Vagina (tissue), 2 donors: Measurements from ENCODE around the gene LRAT.

Experiments
- CTCF ChIP-seq, 3 experiments: fragments of 450-650 bp in 2 of 3; fragments of 200-600 bp in 1 of 3; sonication (generic) in 1 of 3; IDR thresholded peaks; one replicate each; pipeline ENCODE4 v1.5.1; 2017 to 2019; ENCODE audit warnings: antibody characterized with exemption in 3 of 3, mild to moderate bottlenecking in 2 of 3, moderate library complexity in 2 of 3
- POLR2A ChIP-seq, 2 donors: fragments of 450-650 bp; IDR thresholded peaks; one replicate each; pipeline ENCODE4 v1.6.1; 2017; ENCODE audit warnings: antibody characterized with exemption in 2 of 2, mild to moderate bottlenecking in 2 of 2, moderate library complexity in 2 of 2
- POLR2AphosphoS5 ChIP-seq, 2 donors: sonication (generic); formaldehyde crosslinking; IDR thresholded peaks; one replicate each; pipeline ENCODE4 v1.9.0; 2017; ENCODE audit warnings: antibody characterized with exemption in 2 of 2, mild to moderate bottlenecking in 2 of 2, low read depth in 1 of 2; ENCODE audit not compliant: insufficient read depth in 1 of 2

GRCh38 chr4:154720618-154721267 is 23.1 kb upstream of the LRAT start:
- no peak for TF ChIP-seq CTCF (IDR thresholded peaks at IDR 0.05)
- no peak for TF ChIP-seq POLR2A (IDR thresholded peaks at IDR 0.05)
- TF ChIP-seq POLR2AphosphoS5 (IDR thresholded peaks at IDR 0.05; ENCODE audit: insufficient read depth in 1 of 2, low read depth in 1 of 2): no peak
